ENCODE measurements around the gene LIME1. TPM values are rescaled to one million over a fixed set of nuclear protein-coding genes. Genes with fewer than 3 reads are reported as not detected.
"Not testable (repeated sequence)": the region's sequence is repeated elsewhere in the genome, so short reads cannot be mapped to it uniquely, and the experiment has no call there.

LIME1 gene
- total RNA-seq, 2 donors from 2014 or later: 9.8 to 24.8 TPM

DNA sequence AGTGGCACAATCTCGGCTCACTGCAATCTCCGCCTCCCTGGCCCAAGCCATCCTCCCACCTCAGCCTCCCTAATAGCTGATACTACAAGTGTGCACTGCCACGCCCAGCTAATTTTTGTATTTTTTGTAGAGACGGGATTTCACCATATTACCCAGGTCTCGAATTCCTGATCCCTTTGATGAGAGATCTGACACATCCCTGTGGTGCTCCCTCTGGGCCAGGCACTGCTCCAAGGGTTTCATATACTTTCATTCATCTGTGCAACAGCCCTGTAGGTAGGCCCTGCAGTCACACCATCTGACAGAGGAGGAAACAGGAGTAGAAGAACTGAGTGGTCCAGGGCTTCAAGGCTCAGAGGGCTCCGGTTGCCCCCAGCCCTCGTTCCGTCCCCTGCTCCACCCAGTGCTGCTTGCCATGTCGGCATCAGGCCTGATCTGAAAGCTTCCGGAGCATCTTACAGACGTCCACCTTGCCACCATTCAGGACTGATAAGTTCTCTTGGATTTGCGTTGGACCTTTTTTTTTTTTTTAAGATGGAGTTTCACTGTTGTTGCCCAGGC is 25.3 kb upstream of the LIME1 start:
- H3K27me3 Mint-ChIP-seq: no peaks in the 10 kb centered on the region
- peaks cover 84% of the 10 kb centered on the region for H3K36me3 Mint-ChIP-seq (ENCODE audit: low read depth)
- peaks cover 3% of the 10 kb centered on the region for H3K9me3 Mint-ChIP-seq
- no peak for ATAC-seq (replicated peaks)
- no peak overlapping the region for H3K27ac Mint-ChIP-seq
- H3K4me3 Mint-ChIP-seq: peak overlapping the region; percentile 61
- H3K4me1 Mint-ChIP-seq: peaks cover 27% of the 10 kb centered on the region

DNA sequence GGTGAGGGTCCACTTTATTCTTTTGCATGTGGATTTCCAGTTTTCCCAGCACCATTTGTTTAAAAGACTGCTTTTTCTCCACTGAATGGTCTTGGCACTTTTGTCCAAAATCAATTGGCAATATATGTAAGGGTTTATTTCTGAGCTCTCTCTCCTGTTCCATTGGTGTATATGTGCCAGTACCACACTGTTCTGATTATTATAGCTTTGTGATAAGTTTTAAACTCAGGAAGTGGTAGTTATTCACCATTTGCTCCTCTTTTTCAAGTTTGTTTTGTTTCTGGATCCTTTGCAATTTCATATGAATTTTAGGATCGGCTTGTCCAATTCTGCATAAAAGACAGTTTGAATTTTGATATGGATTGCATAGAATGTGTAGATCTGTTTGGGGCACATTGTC is 24.3 kb upstream of the LIME1 start:
- no peak for ATAC-seq (replicated peaks)
- H3K9me3 Mint-ChIP-seq: peaks cover 3% of the 10 kb centered on the region
- H3K4me3 Mint-ChIP-seq: peak overlapping the region; percentile 23
- peaks cover 84% of the 10 kb centered on the region for H3K36me3 Mint-ChIP-seq (ENCODE audit: low read depth)
- H3K27me3 Mint-ChIP-seq: no peaks in the 10 kb centered on the region
- no peak overlapping the region for H3K27ac Mint-ChIP-seq
- peaks cover 27% of the 10 kb centered on the region for H3K4me1 Mint-ChIP-seq

DNA sequence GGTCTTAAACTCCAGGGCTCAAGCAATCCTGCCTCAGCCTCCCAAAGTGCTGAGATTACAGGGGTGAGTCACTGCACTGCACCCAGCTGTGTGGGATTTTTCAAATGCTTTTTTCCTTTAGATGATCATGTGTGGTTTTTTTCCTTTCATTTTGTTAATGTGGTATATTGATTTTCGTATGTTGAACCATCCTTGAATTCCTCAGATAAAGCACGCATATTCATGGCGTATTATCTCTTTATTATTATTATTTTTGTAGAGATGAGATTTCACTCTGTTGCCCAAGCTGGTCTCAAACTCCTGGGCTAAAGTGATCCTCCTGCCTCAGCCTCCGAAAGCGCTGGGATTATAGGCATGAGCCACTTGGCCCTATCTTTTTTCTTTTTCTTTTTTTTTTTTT is 21.6 kb upstream of the LIME1 start:
- Mint-ChIP-seq H3K9me3 (peaks cover 3% of the 10 kb centered on the region), H3K27me3 (no peaks in the 10 kb centered on the region), H3K36me3 (ENCODE audit: low read depth) (peaks cover 98% of the 10 kb centered on the region), H3K4me3 (no peak overlapping the region), H3K4me1 (peaks cover 27% of the 10 kb centered on the region), H3K27ac (no peak overlapping the region)
- no peak for ATAC-seq (replicated peaks)

DNA sequence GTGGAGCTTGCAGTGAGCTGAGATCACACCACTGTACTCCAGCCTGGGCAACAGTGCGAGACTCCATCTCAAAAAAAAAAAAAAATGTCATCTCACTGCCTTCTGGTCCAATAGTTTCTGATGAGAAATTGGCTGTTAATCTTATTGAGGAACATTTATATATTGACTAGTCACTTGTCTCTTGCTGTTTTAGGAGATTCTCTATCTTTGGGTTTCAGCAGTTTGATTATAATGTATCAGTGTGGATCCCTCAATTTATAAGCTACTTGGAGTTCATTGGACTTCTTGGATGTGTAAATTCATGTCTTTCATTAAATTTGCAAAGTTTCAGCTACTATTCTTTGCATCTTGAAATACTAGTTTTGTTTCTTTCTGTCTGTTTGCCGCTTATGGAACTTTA is 17.5 kb upstream of the LIME1 start:
- peaks cover 15% of the 10 kb centered on the region for H3K4me1 Mint-ChIP-seq
- H3K4me3 Mint-ChIP-seq: no peak overlapping the region
- no peak for ATAC-seq (replicated peaks)
- H3K27me3 Mint-ChIP-seq: no peaks in the 10 kb centered on the region
- no peak overlapping the region for H3K27ac Mint-ChIP-seq
- no peaks in the 10 kb centered on the region for H3K9me3 Mint-ChIP-seq
- H3K36me3 Mint-ChIP-seq (ENCODE audit: low read depth): peaks cover 88% of the 10 kb centered on the region

DNA sequence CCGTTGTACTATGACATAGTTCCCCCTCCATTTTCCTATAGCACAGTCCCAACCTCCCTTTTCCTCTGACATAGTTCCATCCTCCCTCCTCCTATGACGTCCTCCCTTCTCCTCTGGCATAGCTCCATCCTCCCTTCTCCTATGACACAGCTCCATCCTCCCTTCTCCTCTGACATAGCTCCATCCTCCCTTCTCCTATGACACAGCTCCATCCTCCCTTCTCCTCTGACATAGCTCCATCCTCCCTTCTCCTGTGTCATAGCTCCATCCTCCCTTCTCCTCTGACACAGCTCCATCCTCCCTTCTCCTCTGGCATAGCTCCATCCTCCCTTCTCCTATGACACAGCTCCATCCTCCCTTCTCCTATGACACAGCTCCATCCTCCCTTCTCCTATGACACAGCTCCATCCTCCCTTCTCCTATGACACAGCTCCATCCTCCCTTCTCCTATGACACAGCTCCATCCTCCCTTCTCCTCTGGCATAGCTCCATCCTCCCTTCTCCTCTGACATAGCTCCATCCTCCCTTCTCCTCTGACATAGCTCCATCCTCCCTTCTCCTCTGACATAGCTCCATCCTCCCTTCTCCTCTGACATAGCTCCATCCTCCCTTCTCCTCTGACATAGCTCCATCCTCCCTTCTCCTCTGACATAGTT is 13.4 kb upstream of the LIME1 start:
- peaks cover 77% of the 10 kb centered on the region for H3K36me3 Mint-ChIP-seq (ENCODE audit: low read depth)
- H3K27me3 Mint-ChIP-seq; H3K27ac Mint-ChIP-seq; H3K4me3 Mint-ChIP-seq; H3K9me3 Mint-ChIP-seq; ATAC-seq (replicated peaks): not testable (repeated sequence)
- H3K4me1 Mint-ChIP-seq: peaks cover 19% of the 10 kb centered on the region

DNA sequence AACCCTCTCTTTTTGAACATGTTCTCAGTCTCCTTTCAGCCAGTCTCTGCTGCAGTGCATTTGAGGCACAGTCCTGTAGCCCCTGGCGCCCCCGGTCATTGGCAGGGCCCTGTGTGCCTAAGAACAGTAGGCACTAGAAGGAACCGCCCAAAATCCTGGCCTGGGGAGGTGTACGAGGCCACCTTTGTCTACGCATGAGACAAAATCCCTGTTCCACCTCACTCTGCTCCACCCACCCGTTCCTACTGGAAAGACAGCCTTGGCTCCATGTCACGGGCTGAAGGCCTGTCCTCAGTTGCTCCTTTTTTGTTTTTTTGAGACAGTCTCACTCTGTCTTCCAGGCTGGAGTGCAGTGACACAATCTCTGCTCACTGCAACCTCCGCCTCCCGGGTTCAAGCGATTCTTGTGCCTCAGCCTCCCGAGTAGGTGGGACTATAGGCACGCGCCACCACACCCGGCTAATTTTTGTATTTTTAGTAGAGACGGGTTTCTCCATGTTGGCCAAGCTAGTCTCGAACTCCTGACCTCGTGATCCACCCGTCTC is 6.2 kb upstream of the LIME1 start:
- Mint-ChIP-seq H3K4me1 (peaks cover 28% of the 10 kb centered on the region), H3K36me3 (ENCODE audit: low read depth) (peaks cover 38% of the 10 kb centered on the region)
- not testable (repeated sequence) for H3K27ac Mint-ChIP-seq; ATAC-seq (replicated peaks); H3K4me3 Mint-ChIP-seq; H3K9me3 Mint-ChIP-seq; H3K27me3 Mint-ChIP-seq

DNA sequence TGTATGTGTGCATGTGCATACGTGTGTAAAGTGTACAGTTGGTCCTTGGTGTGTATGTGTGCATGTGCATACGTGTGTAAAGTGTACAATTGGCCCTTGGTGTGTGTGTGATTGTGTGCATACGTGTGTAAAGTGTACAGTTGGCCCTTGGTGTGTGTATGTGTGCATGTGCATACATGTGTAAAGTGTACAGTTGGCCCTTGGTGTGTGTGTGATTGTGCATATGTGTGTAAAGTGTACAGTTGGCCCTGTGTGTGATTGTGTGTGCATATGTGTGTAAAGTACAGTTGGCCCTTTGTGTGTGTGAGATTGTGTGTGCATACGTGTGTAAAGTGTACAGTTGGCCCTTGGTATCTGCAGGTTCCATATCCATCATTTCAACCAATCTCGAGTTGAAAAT is 5.1 kb upstream of the LIME1 start:
- no peak overlapping the region for H3K27ac Mint-ChIP-seq

DNA sequence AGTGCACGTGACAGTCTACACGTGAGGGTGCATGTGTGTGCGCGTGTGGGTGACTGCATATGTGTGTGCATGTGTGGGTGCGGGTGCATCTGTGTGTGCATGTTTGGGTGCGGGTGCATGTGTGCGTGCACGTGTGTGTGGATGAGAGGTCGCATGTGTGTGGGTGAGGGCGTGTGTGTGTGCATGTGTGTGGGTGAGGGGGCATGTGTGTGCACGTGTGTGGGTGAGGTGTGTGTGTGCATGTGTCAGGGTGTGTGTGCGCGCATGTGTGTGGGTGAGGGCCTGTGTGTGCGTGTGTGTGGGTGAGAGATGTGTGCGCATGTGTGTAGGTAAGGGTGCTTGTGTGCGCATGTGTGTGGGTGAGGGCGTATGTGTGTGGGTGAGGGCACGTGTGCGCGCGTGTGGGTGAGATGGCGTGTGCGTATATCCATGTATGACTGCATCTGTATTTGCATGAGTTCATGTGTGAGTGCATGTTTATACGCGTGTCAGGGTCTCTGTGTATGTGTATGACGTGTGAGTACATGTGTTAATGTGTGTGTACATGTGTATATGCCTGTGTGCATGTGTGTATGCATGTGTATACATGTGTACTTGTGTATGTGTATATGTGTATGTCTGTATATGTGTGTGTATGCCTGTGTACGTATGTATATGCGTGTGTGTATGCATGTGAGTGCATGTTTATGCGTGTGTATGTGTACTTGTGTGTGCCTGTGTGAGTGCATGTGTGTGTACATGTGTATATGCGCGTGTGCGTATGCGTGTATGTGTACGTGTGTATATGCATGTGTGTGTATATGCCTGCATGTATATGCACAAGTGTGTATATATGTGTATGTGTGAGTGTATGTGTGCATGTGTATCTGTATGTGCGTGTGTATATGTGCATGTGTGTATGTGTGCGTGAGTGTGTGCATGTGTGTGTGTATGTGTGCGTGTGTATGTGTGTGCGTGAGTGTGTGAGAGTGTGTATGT is 4.1 kb upstream of the LIME1 start:
- Mint-ChIP-seq H3K4me3 (no peak overlapping the region), H3K36me3 (ENCODE audit: low read depth) (peaks cover 26% of the 10 kb centered on the region), H3K27me3 (no peaks in the 10 kb centered on the region), H3K9me3 (no peaks in the 10 kb centered on the region), H3K27ac (no peak overlapping the region), H3K4me1 (peaks cover 24% of the 10 kb centered on the region)
- no peak for ATAC-seq (replicated peaks)

More for the DNA sequence above, 5.1 kb upstream of the LIME1 start:
- Mint-ChIP-seq H3K4me3 (no peak overlapping the region), H3K9me3 (no peaks in the 10 kb centered on the region), H3K36me3 (ENCODE audit: low read depth) (peaks cover 34% of the 10 kb centered on the region), H3K27me3 (no peaks in the 10 kb centered on the region), H3K4me1 (peaks cover 29% of the 10 kb centered on the region)
- ATAC-seq (replicated peaks): no peak

DNA sequence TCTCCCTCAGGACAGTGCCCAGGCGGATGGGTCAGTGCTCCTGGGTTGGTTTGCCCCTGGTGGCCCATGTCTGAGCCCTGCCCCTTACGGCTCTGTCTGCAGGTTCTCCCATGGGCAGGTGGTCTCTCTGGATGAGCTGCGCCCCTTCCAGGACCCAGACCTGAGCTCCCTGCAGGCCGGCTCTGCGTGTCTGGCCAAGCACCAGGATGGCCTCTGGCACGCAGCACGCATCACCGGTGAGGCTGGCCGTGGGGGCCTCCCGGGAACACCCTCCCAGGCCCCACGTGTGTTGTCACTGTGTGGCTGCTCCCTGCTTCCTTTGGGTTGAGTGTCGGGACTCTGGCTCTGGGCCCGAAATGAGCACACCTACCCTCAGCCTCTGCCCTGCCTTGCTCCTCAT is 3.3 kb upstream of the LIME1 start:
- H3K4me1 Mint-ChIP-seq: peaks cover 24% of the 10 kb centered on the region
- H3K36me3 Mint-ChIP-seq (ENCODE audit: low read depth): peaks cover 24% of the 10 kb centered on the region
- ATAC-seq (replicated peaks): no peak
- H3K9me3 Mint-ChIP-seq: no peaks in the 10 kb centered on the region
- H3K4me3 Mint-ChIP-seq: no peak overlapping the region
- H3K27me3 Mint-ChIP-seq: no peaks in the 10 kb centered on the region
- no peak overlapping the region for H3K27ac Mint-ChIP-seq

DNA sequence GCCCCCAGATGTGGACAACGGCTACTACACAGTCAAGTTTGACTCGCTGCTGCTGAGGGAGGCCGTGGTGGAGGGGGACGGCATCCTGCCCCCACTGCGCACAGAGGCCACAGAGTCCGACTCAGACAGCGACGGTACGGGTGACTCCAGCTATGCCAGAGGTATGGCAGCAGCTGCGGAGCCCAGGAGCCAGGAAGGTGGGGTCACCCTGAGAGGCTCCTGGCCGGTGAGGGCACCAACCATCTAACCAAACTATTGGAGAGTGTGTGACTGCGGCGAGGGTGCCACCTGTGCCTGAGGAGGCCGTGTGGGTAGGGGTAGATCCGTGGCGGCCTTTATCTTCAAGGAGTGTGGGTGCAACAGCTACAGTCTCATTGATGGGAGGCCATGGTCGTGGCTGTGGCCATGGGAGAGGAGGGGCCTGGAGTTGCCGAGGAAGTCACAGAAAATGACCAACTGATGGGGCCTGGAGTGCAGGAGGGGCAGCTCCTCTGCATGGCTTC is 2.8 kb upstream of the LIME1 start:
- H3K27ac Mint-ChIP-seq: no peak overlapping the region
- peaks cover 19% of the 10 kb centered on the region for H3K36me3 Mint-ChIP-seq (ENCODE audit: low read depth)
- H3K27me3 Mint-ChIP-seq: no peaks in the 10 kb centered on the region
- H3K9me3 Mint-ChIP-seq: no peaks in the 10 kb centered on the region
- peaks cover 19% of the 10 kb centered on the region for H3K4me1 Mint-ChIP-seq
- ATAC-seq (replicated peaks): no peak
- H3K4me3 Mint-ChIP-seq: no peak overlapping the region

DNA sequence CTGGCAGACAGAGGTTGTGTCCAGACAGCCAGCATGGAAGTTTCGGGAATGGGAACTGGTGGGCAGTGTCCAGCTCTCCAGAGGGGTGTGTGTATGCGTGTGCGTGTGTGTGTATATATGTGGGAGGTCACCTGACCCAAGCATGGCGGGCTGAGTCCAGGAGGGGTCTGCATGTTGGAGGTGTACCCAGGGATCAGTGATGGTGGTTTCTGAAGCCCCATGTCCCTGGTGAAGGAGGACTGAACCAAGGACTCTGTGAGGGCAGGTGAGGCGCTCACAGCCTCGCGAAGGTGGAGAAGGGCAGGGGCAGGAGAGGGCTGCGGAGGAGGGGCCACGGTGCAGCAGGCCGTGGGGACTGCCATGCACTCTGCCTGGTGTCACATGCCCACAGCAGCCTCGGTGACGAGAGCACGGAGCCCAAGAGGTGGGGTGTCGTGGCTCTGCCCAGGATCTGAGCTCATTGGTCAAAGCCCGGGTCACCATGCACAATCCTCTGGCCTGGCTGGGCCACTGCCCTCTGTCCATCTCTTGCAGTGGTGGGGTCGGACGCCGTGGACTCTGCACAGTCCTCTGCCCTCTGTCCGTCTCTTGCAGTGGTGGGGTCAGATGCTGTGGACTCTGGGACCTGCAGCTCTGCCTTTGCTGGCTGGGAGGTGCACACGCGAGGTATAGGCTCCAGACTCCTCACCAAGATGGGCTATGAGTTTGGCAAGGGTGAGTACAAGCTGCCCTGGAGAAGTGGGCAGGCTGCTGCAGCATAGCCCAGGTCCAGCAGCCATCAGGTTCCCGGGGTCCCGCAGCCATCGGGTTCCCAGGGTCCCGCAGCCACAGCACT is 2.1 kb upstream of the LIME1 start:
- no peak for ATAC-seq (replicated peaks)
- H3K27me3 Mint-ChIP-seq: no peaks in the 10 kb centered on the region
- H3K27ac Mint-ChIP-seq: no peak overlapping the region
- H3K4me1 Mint-ChIP-seq: peaks cover 17% of the 10 kb centered on the region
- no peak overlapping the region for H3K4me3 Mint-ChIP-seq
- H3K9me3 Mint-ChIP-seq: no peaks in the 10 kb centered on the region
- H3K36me3 Mint-ChIP-seq (ENCODE audit: low read depth): peaks cover 18% of the 10 kb centered on the region

DNA sequence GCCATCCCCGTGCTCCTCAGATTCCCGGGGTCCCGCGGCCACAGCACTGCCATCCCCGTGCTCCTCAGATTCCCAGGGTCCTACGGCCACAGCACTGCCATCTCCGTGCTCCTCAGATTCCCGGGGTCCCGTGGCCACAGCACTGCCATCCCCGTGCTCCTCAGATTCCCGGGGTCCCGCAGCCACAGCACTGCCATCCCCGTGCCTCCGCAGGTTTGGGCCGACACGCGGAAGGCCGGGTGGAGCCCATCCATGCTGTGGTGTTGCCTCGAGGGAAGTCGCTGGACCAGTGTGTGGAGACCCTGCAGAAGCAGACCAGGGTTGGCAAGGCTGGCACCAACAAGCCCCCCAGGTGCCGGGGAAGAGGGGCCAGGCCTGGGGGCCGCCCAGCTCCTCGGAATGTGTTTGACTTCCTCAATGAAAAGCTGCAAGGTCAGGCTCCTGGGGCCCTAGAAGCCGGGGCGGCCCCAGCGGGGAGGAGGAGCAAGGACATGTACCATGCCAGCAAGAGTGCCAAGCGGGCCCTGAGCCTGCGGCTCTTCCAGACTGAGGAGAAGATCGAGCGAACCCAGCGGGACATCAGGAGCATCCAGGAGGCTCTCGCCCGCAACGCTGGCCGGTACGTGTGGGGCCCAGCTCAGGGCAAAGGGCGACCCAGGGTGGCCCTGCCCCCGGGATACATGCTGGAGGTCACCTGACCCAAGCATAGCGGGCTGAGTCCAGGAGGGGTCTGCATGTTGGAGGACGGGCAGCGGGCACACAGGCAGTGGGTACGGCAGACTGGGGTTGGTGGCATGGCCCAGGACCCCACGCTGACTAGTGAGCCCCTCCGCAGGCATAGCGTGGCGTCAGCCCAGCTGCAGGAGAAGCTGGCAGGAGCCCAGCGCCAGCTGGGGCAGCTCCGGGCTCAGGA is 1.3 kb upstream of the LIME1 start:
- Mint-ChIP-seq H3K36me3 (ENCODE audit: low read depth) (peaks cover 13% of the 10 kb centered on the region), H3K4me3 (peak overlapping the region; percentile 66), H3K27me3 (no peaks in the 10 kb centered on the region), H3K9me3 (no peaks in the 10 kb centered on the region), H3K4me1 (peaks cover 13% of the 10 kb centered on the region), H3K27ac (no peak overlapping the region)
- no peak for ATAC-seq (replicated peaks)
